ENCODE data around the gene MAS1L.

Gene MAS1L

GRCh38 chr6:29483186-29483585, 4.6 kb downstream of the MAS1L start:
- Histone ChIP-seq H2BK12ac (ENCODE audit: low read length) (no peak overlapping the region), H3K79me1 (ENCODE audit: low read depth, low read length) (no peaks in the 10 kb centered on the region), H2BK120ac (ENCODE audit: low read depth, low read length) (no peak overlapping the region), H3K4me1 (ENCODE audit: control insufficient read depth in 2 of 2, insufficient read depth in 1 of 2, low read depth in 1 of 2, low read length in 2 of 2) (no peaks in the 10 kb centered on the region), H2AK5ac (ENCODE audit: low read depth, low read length) (no peak overlapping the region), H3K27me3 (ENCODE audit: control insufficient read depth in 3 of 3, insufficient read depth in 3 of 3, low read depth in 1 of 3, low read length in 3 of 3) (no peaks in the 10 kb centered on the region), H3K9ac (ENCODE audit: low read depth, low read length, poor library complexity) (no peak overlapping the region), H3K4ac (ENCODE audit: low read length) (no peak overlapping the region), H2BK15ac (ENCODE audit: low read length) (no peak overlapping the region), H3K9me3 (replicated peaks in 1 of 2; ENCODE audit: control insufficient read depth in 2 of 2, insufficient read depth in 1 of 2, low read depth in 1 of 2, low read length in 2 of 2) (no peaks in the 10 kb centered on the region), H3K18ac (ENCODE audit: low read length) (no peak overlapping the region), H2AFZ (ENCODE audit: low read length) (no peak overlapping the region), H3K4me3 (ENCODE audit: low read length in 2 of 2) (no peak overlapping the region), H3K4me2 (ENCODE audit: insufficient read depth, low read length, poor library complexity, severe bottlenecking) (no peak overlapping the region), H4K8ac (ENCODE audit: low read depth, low read length) (no peak overlapping the region), H2BK5ac (ENCODE audit: low read length) (no peak overlapping the region), H3K27ac (replicated peaks; ENCODE audit: low read length) (no peak overlapping the region), H3K14ac (ENCODE audit: low read length) (no peak overlapping the region), H4K91ac (ENCODE audit: low read depth, low read length, poor library complexity) (no peak overlapping the region), H3K36me3 (replicated peaks in 1 of 2; ENCODE audit: control insufficient read depth in 2 of 2, insufficient read depth in 2 of 2, low read length in 2 of 2) (no peaks in the 10 kb centered on the region), H3K23ac (ENCODE audit: low read depth, low read length, poor library complexity) (no peak overlapping the region)
- no CpG with 5 or more reads among the region's 3 CpGs for WGBS, 2 donors (ENCODE audit: extremely low coverage in 2 of 2, insufficient read length in 2 of 2, insufficient replicate concordance in 1 of 2)
- DNase-seq (ENCODE audit: low spot score) = no peak

GRCh38 chr6:29479560-29479959, 8.2 kb downstream of the MAS1L start:
- Histone ChIP-seq H4K8ac (ENCODE audit: low read depth, low read length) (no peak overlapping the region), H2BK15ac (ENCODE audit: low read length) (no peak overlapping the region), H3K36me3 (replicated peaks in 1 of 2; ENCODE audit: control insufficient read depth in 2 of 2, insufficient read depth in 2 of 2, low read length in 2 of 2) (no peaks in the 10 kb centered on the region), H2AFZ (ENCODE audit: low read length) (no peak overlapping the region), H3K4me3 (ENCODE audit: low read length in 2 of 2) (no peak overlapping the region), H3K27ac (replicated peaks; ENCODE audit: low read length) (no peak overlapping the region), H3K18ac (ENCODE audit: low read length) (no peak overlapping the region), H3K79me1 (ENCODE audit: low read depth, low read length) (no peaks in the 10 kb centered on the region), H3K9ac (ENCODE audit: low read depth, low read length, poor library complexity) (no peak overlapping the region), H2BK12ac (ENCODE audit: low read length) (no peak overlapping the region), H3K9me3 (replicated peaks in 1 of 2; ENCODE audit: control insufficient read depth in 2 of 2, insufficient read depth in 1 of 2, low read depth in 1 of 2, low read length in 2 of 2) (peaks cover 0 to 2% of the 10 kb centered on the region in 2 donors), H2AK5ac (ENCODE audit: low read depth, low read length) (no peak overlapping the region), H3K4ac (ENCODE audit: low read length) (no peak overlapping the region), H3K14ac (ENCODE audit: low read length) (no peak overlapping the region), H3K27me3 (ENCODE audit: control insufficient read depth in 3 of 3, insufficient read depth in 3 of 3, low read depth in 1 of 3, low read length in 3 of 3) (no peaks in the 10 kb centered on the region), H3K4me2 (ENCODE audit: insufficient read depth, low read length, poor library complexity, severe bottlenecking) (no peak overlapping the region), H3K23ac (ENCODE audit: low read depth, low read length, poor library complexity) (no peak overlapping the region), H2BK5ac (ENCODE audit: low read length) (no peak overlapping the region), H2BK120ac (ENCODE audit: low read depth, low read length) (no peak overlapping the region), H3K4me1 (ENCODE audit: control insufficient read depth in 2 of 2, insufficient read depth in 1 of 2, low read depth in 1 of 2, low read length in 2 of 2) (no peaks in the 10 kb centered on the region), H4K91ac (ENCODE audit: low read depth, low read length, poor library complexity) (no peak overlapping the region)
- no peak for DNase-seq (ENCODE audit: low spot score)
- no CpG with 5 or more reads among the region's 2 CpGs for WGBS, 2 donors (ENCODE audit: extremely low coverage in 2 of 2, insufficient read length in 2 of 2, insufficient replicate concordance in 1 of 2)

- Histone ChIP-seq H2AK5ac (ENCODE audit: low read depth, low read length) (no peak overlapping the region), H3K9me3 (replicated peaks in 1 of 2; ENCODE audit: control insufficient read depth in 2 of 2, insufficient read depth in 1 of 2, low read depth in 1 of 2, low read length in 2 of 2) (peaks cover 0 to 2% of the 10 kb centered on the region in 2 donors), H2BK120ac (ENCODE audit: low read depth, low read length) (no peak overlapping the region), H3K18ac (ENCODE audit: low read length) (no peak overlapping the region), H2BK12ac (ENCODE audit: low read length) (no peak overlapping the region), H3K4me1 (ENCODE audit: control insufficient read depth in 2 of 2, insufficient read depth in 1 of 2, low read depth in 1 of 2, low read length in 2 of 2) (no peaks in the 10 kb centered on the region), H3K27ac (replicated peaks; ENCODE audit: low read length) (no peak overlapping the region), H3K14ac (ENCODE audit: low read length) (no peak overlapping the region), H3K36me3 (replicated peaks in 1 of 2; ENCODE audit: control insufficient read depth in 2 of 2, insufficient read depth in 2 of 2, low read length in 2 of 2) (no peaks in the 10 kb centered on the region), H2BK5ac (ENCODE audit: low read length) (no peak overlapping the region), H2AFZ (ENCODE audit: low read length) (no peak overlapping the region), H3K23ac (ENCODE audit: low read depth, low read length, poor library complexity) (no peak overlapping the region), H3K27me3 (ENCODE audit: control insufficient read depth in 3 of 3, insufficient read depth in 3 of 3, low read depth in 1 of 3, low read length in 3 of 3) (no peaks in the 10 kb centered on the region), H2BK15ac (ENCODE audit: low read length) (no peak overlapping the region), H3K4me3 (ENCODE audit: low read length in 2 of 2) (no peak overlapping the region), H3K9ac (ENCODE audit: low read depth, low read length, poor library complexity) (no peak overlapping the region), H3K4ac (ENCODE audit: low read length) (no peak overlapping the region), H4K8ac (ENCODE audit: low read depth, low read length) (no peak overlapping the region), H3K79me1 (ENCODE audit: low read depth, low read length) (no peaks in the 10 kb centered on the region), H3K4me2 (ENCODE audit: insufficient read depth, low read length, poor library complexity, severe bottlenecking) (no peak overlapping the region), H4K91ac (ENCODE audit: low read depth, low read length, poor library complexity) (no peak overlapping the region)
- DNase-seq (ENCODE audit: low spot score) = no peak
- no CpG with 5 or more reads among the region's 5 CpGs for WGBS, 2 donors (ENCODE audit: extremely low coverage in 2 of 2, insufficient read length in 2 of 2, insufficient replicate concordance in 1 of 2)
Measured at GRCh38 chr6:29478740-29479139, 9.0 kb downstream of the MAS1L start.

GRCh38 chr6:29477923-29478450, 9.8 kb downstream of the MAS1L start:
- no peaks in the 10 kb centered on the region for H3K4me1 ChIP-seq (ENCODE audit: control insufficient read depth in 2 of 2, insufficient read depth in 1 of 2, low read depth in 1 of 2, low read length in 2 of 2)
- no peaks in the 10 kb centered on the region for H3K27me3 ChIP-seq (ENCODE audit: control insufficient read depth in 3 of 3, insufficient read depth in 3 of 3, low read depth in 1 of 3, low read length in 3 of 3)
- WGBS, 2 donors (ENCODE audit: extremely low coverage in 2 of 2, insufficient read length in 2 of 2, insufficient replicate concordance in 1 of 2) = no CpG with 5 or more reads among the region's 5 CpGs
- no peak overlapping the region for H2AFZ ChIP-seq (ENCODE audit: low read length)
- H3K18ac ChIP-seq (ENCODE audit: low read length) = no peak overlapping the region
- H3K4ac ChIP-seq (ENCODE audit: low read length) = no peak overlapping the region
- H3K27ac ChIP-seq (replicated peaks; ENCODE audit: low read length) = no peak overlapping the region
- DNase-seq (ENCODE audit: low spot score) = no peak
- no peak overlapping the region for H3K9ac ChIP-seq (ENCODE audit: low read depth, low read length, poor library complexity)
- no peak overlapping the region for H2BK15ac ChIP-seq (ENCODE audit: low read length)
- no peak overlapping the region for H3K4me3 ChIP-seq (ENCODE audit: low read length in 2 of 2)
- H2AK5ac ChIP-seq (ENCODE audit: low read depth, low read length) = no peak overlapping the region
- no peaks in the 10 kb centered on the region for H3K79me1 ChIP-seq (ENCODE audit: low read depth, low read length)
- H4K91ac ChIP-seq (ENCODE audit: low read depth, low read length, poor library complexity) = no peak overlapping the region
- H3K23ac ChIP-seq (ENCODE audit: low read depth, low read length, poor library complexity) = no peak overlapping the region
- no peak overlapping the region for H2BK5ac ChIP-seq (ENCODE audit: low read length)
- no peak overlapping the region for H2BK120ac ChIP-seq (ENCODE audit: low read depth, low read length)
- H3K36me3 ChIP-seq (replicated peaks in 1 of 2; ENCODE audit: control insufficient read depth in 2 of 2, insufficient read depth in 2 of 2, low read length in 2 of 2) = no peaks in the 10 kb centered on the region
- peaks cover 0 to 2% of the 10 kb centered on the region in 2 donors for H3K9me3 ChIP-seq (replicated peaks in 1 of 2; ENCODE audit: control insufficient read depth in 2 of 2, insufficient read depth in 1 of 2, low read depth in 1 of 2, low read length in 2 of 2)
- H2BK12ac ChIP-seq (ENCODE audit: low read length) = no peak overlapping the region
- no peak overlapping the region for H3K14ac ChIP-seq (ENCODE audit: low read length)
- no peak overlapping the region for H3K4me2 ChIP-seq (ENCODE audit: insufficient read depth, low read length, poor library complexity, severe bottlenecking)
- H4K8ac ChIP-seq (ENCODE audit: low read depth, low read length) = no peak overlapping the region

All from neuronal stem cell (in vitro differentiated cells).